HG03045 (cell line): ENCODE results near the gene CDIPT.
"Not testable (repeated sequence)": the region's sequence is repeated elsewhere in the genome, so short reads cannot be mapped to it uniquely, and the experiment has no call there.

Experiments used
- ATAC-seq: cut with Tn5 transposase; IDR thresholded peaks from one replicate; pipeline ENCODE4 v1.9.1; 2021; ENCODE audit warnings: mild to moderate bottlenecking, moderate library complexity; ENCODE audit not compliant: unreplicated experiment

Gene CDIPT

GRCh38 chr16:29897333-29897732 lies 34.3 kb upstream of the CDIPT start:
- ATAC-seq: no peak

- no peak for ATAC-seq
These were observed 33.8 kb upstream of the CDIPT start for GRCh38 chr16:29896841-29897240.

- ATAC-seq: no peak
These were observed 31.3 kb upstream of the CDIPT start for GRCh38 chr16:29894352-29894751.

GRCh38 chr16:29893553-29893952 lies 30.5 kb upstream of the CDIPT start:
- no peak for ATAC-seq

- no peak for ATAC-seq
These were observed 29.4 kb upstream of the CDIPT start for GRCh38 chr16:29892458-29892813.

GRCh38 chr16:29891525-29892457 lies 28.8 kb upstream of the CDIPT start:
- ATAC-seq: no peak

- not testable (repeated sequence) for ATAC-seq
These were observed 26.3 kb upstream of the CDIPT start for GRCh38 chr16:29889372-29889771.

GRCh38 chr16:29883987-29884386 lies 21.0 kb upstream of the CDIPT start:
- ATAC-seq: no peak

GRCh38 chr16:29881050-29881449 lies 18.0 kb upstream of the CDIPT start:
- no peak for ATAC-seq

GRCh38 chr16:29878172-29878571 lies 15.1 kb upstream of the CDIPT start:
- ATAC-seq: no peak

- no peak for ATAC-seq
These were observed 14.4 kb upstream of the CDIPT start for GRCh38 chr16:29877266-29877961.

- ATAC-seq: no peak
These were observed 13.7 kb upstream of the CDIPT start for GRCh38 chr16:29876594-29877249.

GRCh38 chr16:29876217-29876593 lies 13.2 kb upstream of the CDIPT start:
- ATAC-seq: no peak

- ATAC-seq: no peak
These were observed 12.2 kb upstream of the CDIPT start for GRCh38 chr16:29875206-29875605.

- no peak for ATAC-seq
These were observed 10.3 kb upstream of the CDIPT start for GRCh38 chr16:29873319-29873718.

GRCh38 chr16:29871822-29872546 lies 9.0 kb upstream of the CDIPT start:
- no peak for ATAC-seq

- not testable (repeated sequence) for ATAC-seq
These were observed 6.0 kb upstream of the CDIPT start for GRCh38 chr16:29869067-29869466.

- no peak for ATAC-seq
These were observed 5.5 kb upstream of the CDIPT start for GRCh38 chr16:29868396-29869009.

GRCh38 chr16:29864205-29864604 lies 1.2 kb upstream of the CDIPT start:
- ATAC-seq: no peak

- no peak for ATAC-seq
These were observed 601 bp upstream of the CDIPT start for GRCh38 chr16:29863669-29863984.

- peak; percentile 2 for ATAC-seq
These were observed 593 bp downstream of the CDIPT start for GRCh38 chr16:29862383-29862883.
